HCT116 (cell line): ENCODE results near the gene ASS1. TPM values are rescaled to one million over a fixed set of nuclear protein-coding genes. Genes with fewer than 3 reads are reported as not detected.

Experiments used
- ATAC-seq: fragments of 200-7000 bp; cut with Tn5 transposase; 2 replicates; pipeline ENCODE4 v1.9.1; 2020; ENCODE audit warnings: mild to moderate bottlenecking, moderate library complexity
- Bru-seq: library from RNA; stranded (reverse); fragments of 400-500 nt; gene quantifications from one replicate; lab custom pipeline; 2021; lab: Mats Ljungman, UMichigan
- BruChase-seq, 2 experiments: library from RNA; stranded (reverse); fragments of 400-500 nt; gene quantifications; one replicate each; lab custom pipeline; 2021; lab: Mats Ljungman, UMichigan
- BruUV-seq: library from RNA; stranded (reverse); fragments of 400-500 nt; replicated peaks from 2 replicates; lab custom pipeline; 2021; lab: Mats Ljungman, UMichigan
- CTCF ChIA-PET: fragments of 300-600 bp; sonication (Branson Sonifier 250); formaldehyde crosslinking; loops from one replicate; lab custom pipeline; 2021; ENCODE audit warnings: antibody characterized with exemption; lab: Charles Lee
- POLR2A ChIA-PET: fragments of 300-600, 350-600 bp; sonication (Branson Sonifier 250); formaldehyde crosslinking; loops from one replicate; lab custom pipeline; 2021; ENCODE audit warnings: antibody characterized with exemption; lab: Charles Lee
- RAD21 ChIA-PET, 2 experiments: fragments of 300-600 bp; sonication (Branson Sonifier 250); formaldehyde crosslinking; loops; one replicate each; lab custom pipeline; 2023; ENCODE audit warnings: low total read pairs in 2 of 2; ENCODE audit not compliant: uncharacterized antibody in 2 of 2, unreplicated experiment in 2 of 2, low non-redundant PET in 1 of 2; lab: Charles Lee
- DNase-seq: peaks from one replicate; pipeline ENCODE4 v3.0.0-alpha.2; 2010; ENCODE audit warnings: low read depth, low spot score
- H2AFZ ChIP-seq: fragments of 200-600 bp; shearing (Covaris generic), sonication (generic); 2 replicates; pipeline ENCODE4 v1.6.1; 2017; ENCODE audit warnings: low read depth, mixed run types, mixed read lengths, antibody characterized with exemption, low read length; ENCODE audit not compliant: poor library complexity, severe bottlenecking
- H3K27ac ChIP-seq: 2 replicates; pipeline ENCODE4 v1.5.1; 2012; ENCODE audit warnings: low read depth, low read length
- H3K27me3 ChIP-seq: fragments of 200-600 bp; sonication (generic); 2 replicates; pipeline ENCODE4 v1.6.1; 2016; ENCODE audit warnings: mixed run types, low read length, mixed read lengths; ENCODE audit not compliant: insufficient read depth
- H3K36me3 ChIP-seq, 2 experiments: fragments of 200-500 bp in 1 of 2; fragments of 200-600 bp in 1 of 2; sonication (Bioruptor generic) in 1 of 2; sonication (generic) in 1 of 2; 2 replicates each; pipeline versions ENCODE4 v1.5.1 to v1.6.1; 2014 to 2016; ENCODE audit warnings: low read length in 2 of 2, inconsistent platforms in 1 of 2, mixed read lengths in 1 of 2, mixed run types in 1 of 2; ENCODE audit not compliant: insufficient read depth in 2 of 2, control insufficient read depth in 1 of 2
- H3K4me1 ChIP-seq, 2 experiments: fragments of 200-600 bp in 1 of 2; sonication (generic) in 1 of 2; 2 replicates each; pipeline versions ENCODE4 v1.5.1 to v1.6.1; 2012 to 2017; ENCODE audit warnings: low read length in 2 of 2, inconsistent platforms in 1 of 2, mild to moderate bottlenecking in 1 of 2, mixed read lengths in 1 of 2, mixed run types in 1 of 2, moderate library complexity in 1 of 2; ENCODE audit not compliant: insufficient read depth in 2 of 2, control insufficient read depth in 1 of 2
- H3K4me2 ChIP-seq: fragments of 200-600 bp; sonication (generic); 2 replicates; pipeline ENCODE4 v1.6.1; 2017; ENCODE audit warnings: mixed run types, low read length, mixed read lengths
- H3K4me3 ChIP-seq, 2 experiments: fragments of 200-600 bp in 1 of 2; sonication (generic) in 1 of 2; replicated peaks in 1 of 2; 2 replicates each; pipeline ENCODE4 v1.5.1; 2011 to 2016; ENCODE audit warnings: low read length in 2 of 2, control low read depth in 1 of 2, low read depth in 1 of 2, mild to moderate bottlenecking in 1 of 2, mixed read lengths in 1 of 2, mixed run types in 1 of 2
- H3K79me2 ChIP-seq: fragments of 200-600 bp; sonication (generic); 2 replicates; pipeline ENCODE4 v1.6.1; 2017; ENCODE audit warnings: mild to moderate bottlenecking, mixed run types, low read length, moderate library complexity, mixed read lengths; ENCODE audit not compliant: insufficient read depth
- H3K9ac ChIP-seq: fragments of 200-600 bp; sonication (generic); 2 replicates; pipeline ENCODE4 v1.6.1; 2016; ENCODE audit warnings: low read length, mixed read lengths
- H3K9me2 ChIP-seq: fragments of 200-600 bp; sonication (generic), shearing (Covaris generic); 2 replicates; pipeline ENCODE4 v1.6.1; 2017; ENCODE audit warnings: mixed run types, mild to moderate bottlenecking, moderate library complexity; ENCODE audit not compliant: insufficient read depth
- H3K9me3 ChIP-seq, 2 experiments: fragments of 200-500 bp in 1 of 2; fragments of 200-600 bp in 1 of 2; sonication (Bioruptor generic) in 1 of 2; sonication (generic) in 1 of 2; 2 replicates each; pipeline ENCODE4 v1.6.1; 2014 to 2017; ENCODE audit warnings: low read length in 2 of 2, mixed read lengths in 2 of 2, inconsistent platforms in 1 of 2, low read depth in 1 of 2, mild to moderate bottlenecking in 1 of 2, mixed run types in 1 of 2, moderate library complexity in 1 of 2; ENCODE audit not compliant: control insufficient read depth in 1 of 2, insufficient read depth in 1 of 2
- H4K20me1 ChIP-seq: fragments of 200-600 bp; sonication (generic), shearing (Covaris generic); 2 replicates; pipeline ENCODE4 v1.6.1; 2017; ENCODE audit warnings: mixed run types, mild to moderate bottlenecking, moderate library complexity; ENCODE audit not compliant: insufficient read depth
- CEBPB ChIP-seq: IDR thresholded peaks from 2 replicates; pipeline ENCODE4 v1.6.1; 2012; ENCODE audit warnings: low read depth
- EGR1 ChIP-seq: IDR thresholded peaks from 2 replicates; pipeline ENCODE4 v1.6.1; 2012; ENCODE audit warnings: low read depth
- ELF1 ChIP-seq: IDR thresholded peaks from 2 replicates; pipeline ENCODE4 v1.6.1; 2012; ENCODE audit warnings: low read depth, borderline replicate concordance
- EZH2phosphoT487 ChIP-seq: fragments of 200-600 bp; IDR thresholded peaks from 2 replicates; pipeline ENCODE4 v1.6.1; 2018; ENCODE audit warnings: antibody characterized with exemption, borderline replicate concordance
- JUND ChIP-seq: IDR thresholded peaks from 2 replicates; pipeline ENCODE4 v1.6.1; 2012
- POLR2AphosphoS5 ChIP-seq: IDR thresholded peaks from 2 replicates; pipeline ENCODE4 v1.6.1; 2011; ENCODE audit warnings: mild to moderate bottlenecking, low read depth, low read length, moderate library complexity
- RAD21 ChIP-seq: IDR thresholded peaks from 2 replicates; pipeline ENCODE4 v1.6.1; 2012; ENCODE audit warnings: low read depth, mild to moderate bottlenecking
- SP1 ChIP-seq: IDR thresholded peaks from 2 replicates; pipeline ENCODE4 v1.6.1; 2012; ENCODE audit warnings: low read depth
- YY1 ChIP-seq: IDR thresholded peaks from 2 replicates; pipeline ENCODE4 v1.6.1; 2011; ENCODE audit warnings: low read length, low read depth, moderate library complexity, mild to moderate bottlenecking; ENCODE audit not compliant: insufficient replicate concordance; ENCODE audit errors: extremely low read depth
- ZFX ChIP-seq: fragments of 450-650 bp; IDR thresholded peaks from 2 replicates; pipeline ENCODE4 v1.6.1; 2017
- ZNF274 ChIP-seq: fragments of 200-500 bp; sonication (Bioruptor generic); IDR thresholded peaks from 2 replicates; pipeline ENCODE4 v1.6.1; 2014; ENCODE audit warnings: mild to moderate bottlenecking, low read depth, low read length, inconsistent platforms
- intact Hi-C: fragments of 100-400 bp; cut with micrococcal nuclease; formaldehyde crosslinking; loops from 2 replicates; pipeline ENCODE4 v1.10.0; 2022
- long read RNA-seq: library from polyadenylated mRNA; unstranded; transcript quantifications from one replicate; pipeline ENCODE4 v2.0.0, GENCODE V29; 2021; ENCODE audit not compliant: unreplicated experiment
- polyA plus RNA-seq: library from polyadenylated mRNA; unstranded; fragments of >200 nt; gene quantifications from 2 replicates; pipeline ENCODE4 v1.2.1, GENCODE V29; 2012; ENCODE audit warnings: missing spikeins
- total RNA-seq: library from RNA; stranded (reverse); gene quantifications from one replicate; pipeline ENCODE4 v1.2.1, GENCODE V29; 2021; ENCODE audit not compliant: unreplicated experiment
- TF ChIP-seq, protein P1 (sequence below): IDR thresholded peaks from 2 replicates; pipeline ENCODE4 v1.6.1; 2012
- TF ChIP-seq, protein P2 (sequence below), 3 experiments: fragments of 200-600 bp in 1 of 3; sonication (generic) in 1 of 3; IDR thresholded peaks in 2 of 3; conservative IDR thresholded peaks in 1 of 3; 2 replicates each; pipeline ENCODE4 v1.5.1; 2012 to 2017; ENCODE audit warnings: low read depth in 2 of 3, low read length in 2 of 3, antibody characterized with exemption in 1 of 3, borderline replicate concordance in 1 of 3, control low read depth in 1 of 3, mild to moderate bottlenecking in 1 of 3, mixed read lengths in 1 of 3, mixed run types in 1 of 3, moderate library complexity in 1 of 3; ENCODE audit not compliant: insufficient read depth in 1 of 3

The ASS1 gene
- total RNA-seq (92.6 TPM), Bru-seq, nascent RNA (percentile 67 among the genes with signal in this experiment), BruChase-seq, experiment 1, labeled RNA remaining after a 6-hour chase (percentile 62 among the genes with signal in this experiment), BruChase-seq, experiment 2, labeled RNA remaining after a 2-hour chase (percentile 65 among the genes with signal in this experiment)
- 159 and 175 TPM in 2 replicates for polyA plus RNA-seq
- long read RNA-seq, transcript ASS1-201 (15 exons, 1,564 nt), result major isoform, 89 of 119 reads
- long read RNA-seq, partial matches to known transcripts, result 22 of 119 reads
- long read RNA-seq, other reads (novel, unspliced or antisense), result 8 of 119 reads

DNA sequence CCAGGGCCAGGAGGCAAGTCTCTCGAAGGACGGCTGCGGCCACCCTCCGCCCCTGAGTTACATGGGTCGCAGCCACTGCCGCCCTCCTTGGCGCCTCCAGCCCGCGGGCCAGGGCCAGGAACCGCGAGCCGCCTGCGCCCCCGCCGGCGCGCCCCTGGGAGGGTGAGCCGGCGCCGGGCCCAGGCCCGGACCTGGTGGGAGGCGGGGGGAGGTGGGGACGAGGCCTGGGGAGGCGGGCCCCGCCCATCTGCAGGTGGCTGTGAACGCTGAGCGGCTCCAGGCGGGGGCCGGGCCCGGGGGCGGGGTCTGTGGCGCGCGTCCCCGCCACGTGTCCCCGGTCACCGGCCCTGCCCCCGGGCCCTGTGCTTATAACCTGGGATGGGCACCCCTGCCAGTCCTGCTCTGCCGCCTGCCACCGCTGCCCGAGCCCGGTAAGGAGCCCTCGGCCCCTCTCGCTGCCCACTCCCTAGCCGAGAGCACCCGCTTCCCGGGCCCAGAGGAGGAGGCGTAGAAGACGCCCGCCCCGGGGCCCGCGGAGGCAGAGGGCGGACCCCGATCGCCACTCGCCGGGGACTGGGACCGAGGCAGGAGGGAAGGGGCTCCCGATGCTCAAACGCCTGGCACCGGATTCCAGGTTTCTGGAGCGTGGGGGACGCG lies at the start of gene ASS1:
Gene ASS1, plus strand, starts transcription at position 397 of the 657 bp plus-strand sequence. CDS start 7,268 bp downstream, outside the sequence.
- H2AFZ ChIP-seq, result peak within 1 kb of the TSS; percentile 61
- peak; percentile 90 for ATAC-seq
- POLR2A ChIA-PET, result no interaction called here
- no peaks in the 10 kb centered on the region for H4K20me1 ChIP-seq
- H3K4me1 ChIP-seq, result peaks cover 23 to 27% of the 10 kb centered on the region in 2 experiments
- BruUV-seq, result no TSS peak
- H3K9ac ChIP-seq, result peak within 1 kb of the TSS; percentile 76
- no peaks in the 10 kb centered on the region for H3K79me2 ChIP-seq
- RAD21 ChIA-PET, result no interaction called here
- no peaks in the 10 kb centered on the region for H3K9me2 ChIP-seq
- H3K27ac ChIP-seq, result peak within 1 kb of the TSS; percentile 51
- no peaks in the 10 kb centered on the region for H3K9me3 ChIP-seq
- no peaks in the 10 kb centered on the region for H3K27me3 ChIP-seq
- no peak for DNase-seq
- TF ChIP-seq ZFX (0 out of 2 replicates have a peak, but pooled peaks have one; percentile 34), ZNF274 (no peak), POLR2AphosphoS5 (peak; percentile 80)
- TF ChIP-seq, all 23 proteins: peak for 2
- Histone ChIP-seq H3K36me3 (no peaks in the 10 kb centered on the region), H3K4me2 (peak within 1 kb of the TSS; percentile 99), H3K4me3 (peak within 1 kb of the TSS; percentile 68 to 78)
- CTCF ChIA-PET, result no interaction called here
- intact Hi-C loops, result no loop called here

DNA sequence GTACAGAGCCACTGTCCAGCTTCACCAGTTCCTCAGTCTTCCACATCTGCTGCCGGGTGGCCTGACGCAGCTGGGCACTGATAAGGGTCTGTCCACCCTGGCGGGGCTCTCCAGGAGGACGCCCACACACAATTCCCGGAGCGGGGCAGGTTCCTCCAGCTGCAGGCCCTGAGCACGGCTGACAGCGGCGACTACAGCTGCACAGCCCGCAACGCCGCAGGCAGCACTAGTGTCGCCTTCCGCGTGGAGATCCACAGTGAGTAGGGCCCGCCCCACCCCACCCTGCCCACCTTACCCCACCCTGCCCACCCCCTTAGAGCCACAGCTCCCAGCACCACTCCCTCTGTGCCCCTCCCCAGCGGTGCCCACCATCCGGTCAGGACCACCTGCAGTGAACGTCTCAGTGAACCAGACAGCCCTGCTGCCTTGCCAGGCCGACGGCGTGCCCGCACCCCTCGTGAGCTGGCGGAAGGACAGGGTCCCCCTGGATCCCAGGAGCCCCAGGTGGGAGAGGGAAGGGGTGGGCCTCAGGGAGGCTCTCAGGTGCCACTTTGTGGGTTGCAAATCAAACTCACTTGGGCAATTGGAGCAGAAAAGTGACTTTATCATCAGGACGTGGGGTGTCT lies 48.8 kb upstream of the ASS1 start:
- Histone ChIP-seq H2AFZ (no peak overlapping the region), H3K27me3 (no peaks in the 10 kb centered on the region), H3K4me3 (no peak overlapping the region), H3K9me3 (no peaks in the 10 kb centered on the region), H3K4me1 (peaks cover 0 to 5% of the 10 kb centered on the region in 2 experiments; a peak in 2 of 4 replicates), H3K4me2 (no peak overlapping the region), H3K79me2 (no peaks in the 10 kb centered on the region), H3K9ac (no peak overlapping the region), H3K27ac (no peak overlapping the region), H3K36me3 (no peaks in the 10 kb centered on the region), H3K9me2 (no peaks in the 10 kb centered on the region), H4K20me1 (no peaks in the 10 kb centered on the region)
- RAD21 ChIA-PET, result no interaction called here
- DNase-seq (no peak), ATAC-seq (no peak)
- intact Hi-C loops, result no loop called here
- CTCF ChIA-PET, result no interaction called here
- BruUV-seq, result no TSS peak
- POLR2A ChIA-PET, result no interaction called here
- TF ChIP-seq, protein P1, sequence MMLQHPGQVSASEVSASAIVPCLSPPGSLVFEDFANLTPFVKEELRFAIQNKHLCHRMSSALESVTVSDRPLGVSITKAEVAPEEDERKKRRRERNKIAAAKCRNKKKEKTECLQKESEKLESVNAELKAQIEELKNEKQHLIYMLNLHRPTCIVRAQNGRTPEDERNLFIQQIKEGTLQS, result no peak
- TF ChIP-seq POLR2AphosphoS5, result no peak
- no peak for TF ChIP-seq ZFX
- TF ChIP-seq ELF1, result no peak
- TF ChIP-seq EGR1, result no peak
- TF ChIP-seq SP1, result no peak
- TF ChIP-seq RAD21, result no peak
- TF ChIP-seq YY1, result no peak
- TF ChIP-seq, protein P2, sequence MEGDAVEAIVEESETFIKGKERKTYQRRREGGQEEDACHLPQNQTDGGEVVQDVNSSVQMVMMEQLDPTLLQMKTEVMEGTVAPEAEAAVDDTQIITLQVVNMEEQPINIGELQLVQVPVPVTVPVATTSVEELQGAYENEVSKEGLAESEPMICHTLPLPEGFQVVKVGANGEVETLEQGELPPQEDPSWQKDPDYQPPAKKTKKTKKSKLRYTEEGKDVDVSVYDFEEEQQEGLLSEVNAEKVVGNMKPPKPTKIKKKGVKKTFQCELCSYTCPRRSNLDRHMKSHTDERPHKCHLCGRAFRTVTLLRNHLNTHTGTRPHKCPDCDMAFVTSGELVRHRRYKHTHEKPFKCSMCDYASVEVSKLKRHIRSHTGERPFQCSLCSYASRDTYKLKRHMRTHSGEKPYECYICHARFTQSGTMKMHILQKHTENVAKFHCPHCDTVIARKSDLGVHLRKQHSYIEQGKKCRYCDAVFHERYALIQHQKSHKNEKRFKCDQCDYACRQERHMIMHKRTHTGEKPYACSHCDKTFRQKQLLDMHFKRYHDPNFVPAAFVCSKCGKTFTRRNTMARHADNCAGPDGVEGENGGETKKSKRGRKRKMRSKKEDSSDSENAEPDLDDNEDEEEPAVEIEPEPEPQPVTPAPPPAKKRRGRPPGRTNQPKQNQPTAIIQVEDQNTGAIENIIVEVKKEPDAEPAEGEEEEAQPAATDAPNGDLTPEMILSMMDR (IDR thresholded peaks at IDR 0.05 in 2 of 3, conservative IDR thresholded peaks at IDR 0.05 in 1 of 3; ENCODE audit: borderline replicate concordance in 1 of 3, insufficient read depth in 1 of 3, low read depth in 2 of 3, low read length in 2 of 3), result no peak
- TF ChIP-seq CEBPB, result no peak
- no peak for TF ChIP-seq JUND
- TF ChIP-seq EZH2phosphoT487, result no peak
